ENCODE measurements around the gene CORO1C.
"Not testable (repeated sequence)": the region's sequence is repeated elsewhere in the genome, so short reads cannot be mapped to it uniquely, and the experiment has no call there.

Gene CORO1C

DNA sequence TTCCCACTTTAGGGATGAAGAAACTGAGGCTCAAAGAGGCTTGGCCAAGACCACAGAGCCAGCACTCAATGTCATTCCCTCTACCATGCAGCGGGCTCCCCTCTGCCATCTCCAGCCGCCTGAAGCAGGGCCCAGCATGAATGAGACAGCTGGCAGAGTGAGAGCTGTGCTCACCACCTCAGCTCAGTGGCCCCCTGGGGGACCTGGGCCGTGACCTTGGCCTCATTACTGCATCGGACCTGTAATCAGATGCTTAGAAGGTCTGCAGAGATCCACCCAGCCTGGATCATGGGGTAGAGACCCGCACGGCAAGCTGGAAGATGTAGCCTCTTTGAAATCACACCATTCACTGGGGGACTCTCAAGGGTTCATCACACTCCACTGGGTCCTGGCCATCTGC, 22.7 kb upstream of the CORO1C start:
- no peak overlapping the region for H3K27ac ChIP-seq (ENCODE audit: insufficient read depth, low read depth, low read length, poor library complexity, severe bottlenecking)
- H3K4me1 ChIP-seq (ENCODE audit: control insufficient read depth, insufficient read depth, low read length) = no peaks in the 10 kb centered on the region
- no peaks in the 10 kb centered on the region for H3K36me3 ChIP-seq (ENCODE audit: control insufficient read depth, insufficient read depth, low read length)
- no peaks in the 10 kb centered on the region for H3K9me3 ChIP-seq (ENCODE audit: control insufficient read depth, low read length)
- H3K4me3 ChIP-seq (ENCODE audit: insufficient read depth, low read depth, low read length) = no peak overlapping the region
- H3K27me3 ChIP-seq (ENCODE audit: control insufficient read depth, insufficient read depth, low read length, poor library complexity, severe bottlenecking) = no peaks in the 10 kb centered on the region
- WGBS, 2 experiments = 82 to 84% methylated on average over 6 of the region's 6 CpGs

DNA sequence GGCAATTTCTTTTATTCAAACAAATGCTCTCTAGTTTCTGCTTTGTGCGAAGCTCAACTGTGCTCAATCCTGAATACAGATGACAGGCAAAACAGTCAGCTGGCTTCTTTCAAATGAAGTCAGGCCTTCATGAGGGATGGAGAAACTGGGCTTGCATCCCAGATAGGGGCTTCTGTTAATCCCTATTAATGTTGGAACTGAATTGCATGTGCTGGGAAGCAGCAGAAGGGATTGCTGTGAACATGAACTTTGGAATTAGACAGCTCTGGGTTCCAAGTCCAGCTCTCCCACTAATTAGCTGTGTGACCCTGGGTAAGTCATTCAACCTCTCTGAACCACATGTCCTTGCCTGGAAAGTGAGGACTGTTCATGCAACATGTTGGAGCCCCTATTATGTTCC, 21.1 kb upstream of the CORO1C start:
- no peak overlapping the region for H3K27ac ChIP-seq (ENCODE audit: insufficient read depth, low read depth, low read length, poor library complexity, severe bottlenecking)
- H3K4me3 ChIP-seq (ENCODE audit: insufficient read depth, low read depth, low read length) = no peak overlapping the region
- H3K9me3 ChIP-seq (ENCODE audit: control insufficient read depth, low read length) = no peaks in the 10 kb centered on the region
- no peaks in the 10 kb centered on the region for H3K27me3 ChIP-seq (ENCODE audit: control insufficient read depth, insufficient read depth, low read length, poor library complexity, severe bottlenecking)
- H3K4me1 ChIP-seq (ENCODE audit: control insufficient read depth, insufficient read depth, low read length) = no peaks in the 10 kb centered on the region
- 91 to 97% methylated on average over 1 of the region's 1 CpG for WGBS, 2 experiments
- no peaks in the 10 kb centered on the region for H3K36me3 ChIP-seq (ENCODE audit: control insufficient read depth, insufficient read depth, low read length)

DNA sequence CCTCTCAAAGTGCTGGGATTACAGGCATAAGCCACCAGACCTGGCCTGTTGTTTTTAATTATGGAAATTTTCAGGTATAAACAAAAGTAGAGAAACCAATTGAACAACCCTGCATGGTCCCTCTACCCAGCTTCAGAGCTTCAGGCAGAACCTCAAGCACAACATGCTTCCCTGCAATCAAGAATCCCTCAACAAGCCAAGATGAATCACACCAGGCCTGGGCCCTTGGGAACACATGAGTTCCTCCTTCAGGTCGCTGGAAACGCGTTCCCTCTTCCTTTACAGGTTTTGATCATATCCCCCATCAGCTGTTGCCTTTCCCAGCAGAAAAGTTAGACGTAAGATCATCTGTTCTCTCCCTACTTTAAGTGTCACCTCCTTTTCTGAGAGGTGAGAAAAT, 20.5 kb upstream of the CORO1C start:
- Histone ChIP-seq H3K9me3 (ENCODE audit: control insufficient read depth, low read length) (no peaks in the 10 kb centered on the region), H3K4me1 (ENCODE audit: control insufficient read depth, insufficient read depth, low read length) (no peaks in the 10 kb centered on the region), H3K4me3 (ENCODE audit: insufficient read depth, low read depth, low read length) (no peak overlapping the region), H3K36me3 (ENCODE audit: control insufficient read depth, insufficient read depth, low read length) (no peaks in the 10 kb centered on the region), H3K27me3 (ENCODE audit: control insufficient read depth, insufficient read depth, low read length, poor library complexity, severe bottlenecking) (no peaks in the 10 kb centered on the region), H3K27ac (ENCODE audit: insufficient read depth, low read depth, low read length, poor library complexity, severe bottlenecking) (no peak overlapping the region)
- 84 to 91% methylated on average over 4 of the region's 4 CpGs for WGBS, 2 experiments

DNA sequence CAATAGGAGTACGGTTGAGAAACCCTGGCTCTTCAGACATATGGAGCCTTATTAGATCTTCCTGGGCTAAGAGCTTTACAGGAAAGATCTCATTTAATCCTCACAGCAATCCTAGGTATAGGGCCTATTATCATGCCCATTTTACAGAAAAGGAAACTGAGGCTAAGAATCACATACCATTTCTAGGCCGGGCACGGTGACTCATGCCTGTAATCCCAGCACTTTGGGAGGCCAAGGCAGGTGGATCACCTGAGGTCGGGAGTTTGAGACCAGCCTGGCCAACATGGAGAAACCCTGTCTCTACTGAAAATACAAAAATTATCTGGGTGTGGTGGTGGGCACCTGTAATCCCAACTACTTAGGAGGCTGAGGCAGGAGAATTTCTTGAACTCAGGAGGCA, 19.7 kb upstream of the CORO1C start:
- not testable (repeated sequence) for H3K4me3 ChIP-seq (ENCODE audit: insufficient read depth, low read depth, low read length); H3K27me3 ChIP-seq (ENCODE audit: control insufficient read depth, insufficient read depth, low read length, poor library complexity, severe bottlenecking); H3K4me1 ChIP-seq (ENCODE audit: control insufficient read depth, insufficient read depth, low read length); H3K36me3 ChIP-seq (ENCODE audit: control insufficient read depth, insufficient read depth, low read length); H3K27ac ChIP-seq (ENCODE audit: insufficient read depth, low read depth, low read length, poor library complexity, severe bottlenecking); H3K9me3 ChIP-seq (ENCODE audit: control insufficient read depth, low read length)
- 92 to 93% methylated on average over 4 of the region's 4 CpGs for WGBS, 2 experiments

DNA sequence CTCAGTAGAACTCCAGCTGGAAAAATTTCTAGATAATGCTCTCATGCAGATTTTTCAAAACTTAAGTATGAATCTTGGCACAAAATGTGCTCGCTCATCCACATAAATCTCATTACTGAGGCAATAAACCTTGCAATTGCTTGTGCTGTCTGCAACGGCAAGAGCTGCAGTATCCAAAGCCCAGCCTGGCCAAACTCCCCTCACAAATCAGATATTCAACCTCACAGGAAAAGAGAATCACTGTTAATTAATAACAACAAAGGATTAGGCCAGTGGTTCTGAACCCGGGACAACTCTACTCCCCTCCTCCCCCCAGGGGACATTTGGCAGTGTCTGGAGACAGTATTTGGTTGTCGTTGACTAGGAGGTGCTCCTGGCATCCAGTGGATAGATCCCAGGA, 19.2 kb upstream of the CORO1C start:
- no peaks in the 10 kb centered on the region for H3K36me3 ChIP-seq (ENCODE audit: control insufficient read depth, insufficient read depth, low read length)
- H3K27me3 ChIP-seq (ENCODE audit: control insufficient read depth, insufficient read depth, low read length, poor library complexity, severe bottlenecking) = no peaks in the 10 kb centered on the region
- WGBS, 2 experiments = 73 to 80% methylated on average over 4 of the region's 4 CpGs
- H3K4me1 ChIP-seq (ENCODE audit: control insufficient read depth, insufficient read depth, low read length) = no peaks in the 10 kb centered on the region
- no peak overlapping the region for H3K4me3 ChIP-seq (ENCODE audit: insufficient read depth, low read depth, low read length)
- no peak overlapping the region for H3K27ac ChIP-seq (ENCODE audit: insufficient read depth, low read depth, low read length, poor library complexity, severe bottlenecking)
- H3K9me3 ChIP-seq (ENCODE audit: control insufficient read depth, low read length) = no peaks in the 10 kb centered on the region

DNA sequence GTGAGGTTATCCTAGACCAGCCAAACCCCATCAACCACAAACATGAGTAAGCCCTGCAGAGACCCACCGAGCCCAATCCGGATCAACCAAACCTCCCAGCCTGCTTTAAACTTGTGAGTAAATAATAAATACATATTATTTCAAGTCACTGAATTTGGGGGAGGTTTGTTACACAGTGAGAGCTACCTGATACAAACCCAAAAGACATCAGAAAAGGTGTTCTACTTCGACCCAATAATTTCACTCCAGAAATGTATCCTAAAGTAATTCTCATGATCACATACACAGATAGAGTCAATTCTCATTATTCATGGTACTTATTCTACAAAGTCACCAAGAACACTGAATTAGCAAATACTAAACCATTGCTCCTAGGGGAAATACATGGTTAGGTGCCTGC, 16.2 kb upstream of the CORO1C start:
- Histone ChIP-seq H3K27ac (ENCODE audit: insufficient read depth, low read depth, low read length, poor library complexity, severe bottlenecking) (no peak overlapping the region), H3K4me3 (ENCODE audit: insufficient read depth, low read depth, low read length) (no peak overlapping the region), H3K36me3 (ENCODE audit: control insufficient read depth, insufficient read depth, low read length) (no peaks in the 10 kb centered on the region), H3K27me3 (ENCODE audit: control insufficient read depth, insufficient read depth, low read length, poor library complexity, severe bottlenecking) (no peaks in the 10 kb centered on the region), H3K9me3 (ENCODE audit: control insufficient read depth, low read length) (no peaks in the 10 kb centered on the region), H3K4me1 (ENCODE audit: control insufficient read depth, insufficient read depth, low read length) (no peaks in the 10 kb centered on the region)
- 94% methylated on average over 2 to 3 of the region's 3 CpGs for WGBS, 2 experiments

DNA sequence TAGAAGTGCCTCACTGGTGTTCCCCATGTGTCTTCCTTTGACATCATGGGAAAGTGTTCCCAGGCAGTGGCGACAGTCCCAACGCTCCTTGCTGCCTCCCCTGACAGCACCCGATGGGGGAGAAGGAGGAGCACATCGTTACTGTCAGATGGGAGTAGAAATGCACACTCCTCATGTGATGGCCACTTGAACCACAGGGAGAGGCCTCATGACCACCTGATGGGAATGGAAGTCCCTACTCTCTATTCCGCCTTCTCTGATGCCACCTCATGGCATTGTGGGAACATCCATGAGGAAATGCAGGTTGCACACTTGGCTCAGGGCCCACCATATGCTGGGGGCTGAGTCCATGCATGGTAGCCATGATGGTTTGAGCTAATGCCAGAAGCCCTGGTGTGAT, 14.3 kb upstream of the CORO1C start:
- no peaks in the 10 kb centered on the region for H3K4me1 ChIP-seq (ENCODE audit: control insufficient read depth, insufficient read depth, low read length)
- 91 to 92% methylated on average over 5 of the region's 5 CpGs for WGBS, 2 experiments
- no peak overlapping the region for H3K4me3 ChIP-seq (ENCODE audit: insufficient read depth, low read depth, low read length)
- no peaks in the 10 kb centered on the region for H3K9me3 ChIP-seq (ENCODE audit: control insufficient read depth, low read length)
- H3K27ac ChIP-seq (ENCODE audit: insufficient read depth, low read depth, low read length, poor library complexity, severe bottlenecking) = no peak overlapping the region
- H3K27me3 ChIP-seq (ENCODE audit: control insufficient read depth, insufficient read depth, low read length, poor library complexity, severe bottlenecking) = no peaks in the 10 kb centered on the region
- H3K36me3 ChIP-seq (ENCODE audit: control insufficient read depth, insufficient read depth, low read length) = no peaks in the 10 kb centered on the region

DNA sequence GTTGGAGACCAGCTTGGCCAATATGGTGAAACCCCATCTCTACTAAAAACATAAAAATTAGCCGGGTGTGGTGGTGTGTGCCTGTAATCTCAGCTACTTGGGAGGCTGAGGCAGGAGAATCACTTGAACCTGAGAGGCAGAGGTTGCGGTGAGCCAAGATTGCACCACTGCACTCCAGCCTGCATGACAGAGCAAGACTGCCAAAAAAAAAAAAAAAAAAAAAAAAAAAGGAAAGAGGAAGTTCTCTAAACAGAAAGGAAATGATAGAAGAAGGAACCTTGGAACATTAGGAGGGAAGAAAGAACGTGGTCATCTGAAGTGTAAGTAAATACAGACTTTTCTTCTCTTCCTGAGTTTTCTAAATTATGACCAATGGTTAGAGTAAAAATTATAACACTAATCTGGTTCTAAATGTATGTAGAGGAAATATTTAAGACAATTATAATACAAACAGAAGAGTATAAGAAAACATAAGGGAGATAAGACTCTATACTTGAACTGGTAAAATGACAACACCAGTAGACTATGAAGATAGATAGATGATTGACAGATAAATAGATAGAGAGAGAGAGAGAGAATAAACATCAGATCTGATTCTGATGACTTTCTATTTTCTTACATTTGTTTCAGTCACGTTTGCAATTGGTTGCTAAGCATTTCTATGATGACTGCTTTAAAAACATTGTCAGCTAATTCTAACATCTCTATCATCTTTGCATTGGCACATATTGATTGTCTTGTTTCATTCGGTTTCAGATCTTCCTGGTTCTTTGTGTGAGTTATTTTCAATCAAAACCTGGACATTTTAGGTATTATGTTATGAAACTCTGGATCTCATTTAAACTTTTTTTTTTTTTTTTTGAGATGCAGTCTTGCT, 12.9 kb upstream of the CORO1C start:
- 80 to 81% methylated on average over 5 of the region's 5 CpGs for WGBS, 2 experiments
- Histone ChIP-seq H3K27me3 (ENCODE audit: control insufficient read depth, insufficient read depth, low read length, poor library complexity, severe bottlenecking) (no peaks in the 10 kb centered on the region), H3K4me3 (ENCODE audit: insufficient read depth, low read depth, low read length) (no peak overlapping the region), H3K36me3 (ENCODE audit: control insufficient read depth, insufficient read depth, low read length) (no peaks in the 10 kb centered on the region), H3K9me3 (ENCODE audit: control insufficient read depth, low read length) (no peaks in the 10 kb centered on the region), H3K27ac (ENCODE audit: insufficient read depth, low read depth, low read length, poor library complexity, severe bottlenecking) (no peak overlapping the region), H3K4me1 (ENCODE audit: control insufficient read depth, insufficient read depth, low read length) (no peaks in the 10 kb centered on the region)

DNA sequence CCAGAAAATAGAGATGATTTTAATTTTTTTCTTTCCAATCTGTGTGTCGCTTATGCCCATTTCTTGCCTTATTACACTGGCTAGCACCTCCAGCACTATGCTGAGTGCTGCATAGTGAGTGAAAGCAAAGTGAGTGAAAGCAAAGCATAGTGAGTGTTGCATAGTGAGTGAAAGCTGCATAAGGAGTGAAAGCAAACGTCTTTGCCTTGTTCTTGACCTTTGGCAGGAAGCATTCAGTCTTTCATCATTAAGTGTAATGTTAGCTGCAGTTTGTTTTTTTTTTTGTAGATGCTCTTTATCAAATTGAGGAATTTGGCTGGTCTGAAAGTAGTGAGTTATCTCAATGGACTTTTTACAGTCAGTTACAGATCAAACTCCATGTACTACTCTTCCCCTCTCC, 6.9 kb upstream of the CORO1C start:
- Histone ChIP-seq H3K4me1 (ENCODE audit: control insufficient read depth, insufficient read depth, low read length) (no peaks in the 10 kb centered on the region), H3K9me3 (ENCODE audit: control insufficient read depth, low read length) (no peaks in the 10 kb centered on the region), H3K4me3 (ENCODE audit: insufficient read depth, low read depth, low read length) (no peak overlapping the region), H3K36me3 (ENCODE audit: control insufficient read depth, insufficient read depth, low read length) (no peaks in the 10 kb centered on the region), H3K27ac (ENCODE audit: insufficient read depth, low read depth, low read length, poor library complexity, severe bottlenecking) (no peak overlapping the region), H3K27me3 (ENCODE audit: control insufficient read depth, insufficient read depth, low read length, poor library complexity, severe bottlenecking) (no peaks in the 10 kb centered on the region)
- 80 to 85% methylated on average over 2 of the region's 2 CpGs for WGBS, 2 experiments

DNA sequence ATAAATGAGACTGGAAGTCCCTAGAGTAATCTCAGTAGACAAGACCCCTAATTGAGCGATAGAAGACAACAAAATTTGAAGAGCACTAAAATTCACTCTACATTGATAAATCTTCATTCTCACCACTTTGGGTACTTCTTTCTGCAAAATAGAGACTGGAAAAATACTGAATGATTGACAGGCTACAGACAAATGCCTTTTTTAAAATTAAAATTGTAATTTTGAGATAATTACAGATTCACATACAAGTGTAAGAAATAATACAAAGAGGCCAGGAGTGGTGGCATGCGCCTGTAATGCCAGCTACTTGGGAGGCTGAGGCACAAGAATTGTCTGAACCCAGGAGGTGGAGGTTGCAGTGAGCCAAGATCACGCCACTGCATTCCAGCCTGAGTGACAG, 4.5 kb upstream of the CORO1C start:
- Histone ChIP-seq H3K9me3 (ENCODE audit: control insufficient read depth, low read length) (no peaks in the 10 kb centered on the region), H3K4me1 (ENCODE audit: control insufficient read depth, insufficient read depth, low read length) (peaks cover 5% of the 10 kb centered on the region), H3K27me3 (ENCODE audit: control insufficient read depth, insufficient read depth, low read length, poor library complexity, severe bottlenecking) (no peaks in the 10 kb centered on the region), H3K27ac (ENCODE audit: insufficient read depth, low read depth, low read length, poor library complexity, severe bottlenecking) (no peak overlapping the region), H3K4me3 (ENCODE audit: insufficient read depth, low read depth, low read length) (no peak overlapping the region), H3K36me3 (ENCODE audit: control insufficient read depth, insufficient read depth, low read length) (no peaks in the 10 kb centered on the region)
- 89 to 97% methylated on average over 3 of the region's 3 CpGs for whole genome bisulfite sequencing, 2 experiments

Measured in ectodermal cell (in vitro differentiated cells).